GM18526 (cell line): Measurements from ENCODE around the gene TRAK2.

Experiments used
- POLR2A ChIP-seq: IDR thresholded peaks from 3 replicates; pipeline ENCODE4 v1.6.1; 2011; ENCODE audit not compliant: insufficient read length; ENCODE audit errors: extremely low read depth

TRAK2 gene

DNA sequence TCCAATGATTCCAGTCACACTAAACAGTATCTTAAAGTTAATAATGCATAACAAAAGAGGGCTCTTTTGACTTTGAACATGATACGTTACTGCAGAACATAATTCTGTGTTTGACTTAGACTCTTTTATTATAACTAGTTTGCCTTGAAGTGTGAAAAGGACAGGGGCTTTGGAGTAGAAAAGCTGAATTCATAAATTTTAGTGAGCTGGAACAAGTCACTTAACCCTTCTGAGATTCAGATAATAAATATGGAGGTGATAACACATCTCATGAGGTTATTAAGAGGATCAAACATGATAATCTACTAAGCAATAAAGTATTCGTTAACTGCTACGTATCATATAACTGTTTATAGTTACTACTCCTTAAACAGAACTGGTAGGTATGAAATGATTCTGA lies 49.4 kb downstream of the TRAK2 start:
- no peak for TF ChIP-seq POLR2A

DNA sequence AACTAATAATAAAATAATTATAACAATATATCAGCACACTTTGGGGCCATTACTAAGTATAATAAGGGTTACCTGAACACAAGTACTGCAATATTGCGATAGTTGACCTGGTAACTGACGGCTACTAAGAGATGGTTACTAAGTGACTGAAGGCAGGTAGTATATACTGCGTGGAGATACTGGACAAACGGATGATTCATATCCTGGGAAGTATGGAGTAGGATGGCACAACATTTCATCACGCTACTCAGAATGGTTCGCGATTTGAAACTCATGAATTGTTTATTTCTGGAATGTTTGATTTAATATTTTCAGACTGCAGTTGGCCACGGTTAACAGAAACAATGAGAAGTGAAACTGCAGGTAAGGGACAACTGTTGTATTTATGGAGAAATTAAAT lies 54.7 kb downstream of the TRAK2 start:
- no peak for TF ChIP-seq POLR2A

DNA sequence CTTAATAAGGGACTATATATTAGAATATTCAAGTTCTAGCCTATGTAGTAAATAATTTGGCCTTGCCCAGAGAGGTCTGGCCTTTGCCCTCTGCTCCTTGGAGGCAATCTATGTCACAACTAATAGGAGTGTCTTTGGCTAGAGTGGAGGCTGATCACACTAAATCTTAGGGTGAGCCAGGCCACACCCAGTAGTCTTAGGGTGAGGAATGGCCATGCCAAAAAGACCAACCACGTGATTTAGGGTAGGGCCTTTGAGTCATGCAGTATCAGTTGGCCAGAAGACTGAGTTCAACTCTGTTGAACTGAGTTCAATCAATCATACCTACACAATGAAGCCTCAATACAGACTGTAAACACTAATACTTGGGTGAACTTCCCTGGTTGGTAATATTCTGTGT lies 68.1 kb downstream of the TRAK2 start:
- no peak for TF ChIP-seq POLR2A

DNA sequence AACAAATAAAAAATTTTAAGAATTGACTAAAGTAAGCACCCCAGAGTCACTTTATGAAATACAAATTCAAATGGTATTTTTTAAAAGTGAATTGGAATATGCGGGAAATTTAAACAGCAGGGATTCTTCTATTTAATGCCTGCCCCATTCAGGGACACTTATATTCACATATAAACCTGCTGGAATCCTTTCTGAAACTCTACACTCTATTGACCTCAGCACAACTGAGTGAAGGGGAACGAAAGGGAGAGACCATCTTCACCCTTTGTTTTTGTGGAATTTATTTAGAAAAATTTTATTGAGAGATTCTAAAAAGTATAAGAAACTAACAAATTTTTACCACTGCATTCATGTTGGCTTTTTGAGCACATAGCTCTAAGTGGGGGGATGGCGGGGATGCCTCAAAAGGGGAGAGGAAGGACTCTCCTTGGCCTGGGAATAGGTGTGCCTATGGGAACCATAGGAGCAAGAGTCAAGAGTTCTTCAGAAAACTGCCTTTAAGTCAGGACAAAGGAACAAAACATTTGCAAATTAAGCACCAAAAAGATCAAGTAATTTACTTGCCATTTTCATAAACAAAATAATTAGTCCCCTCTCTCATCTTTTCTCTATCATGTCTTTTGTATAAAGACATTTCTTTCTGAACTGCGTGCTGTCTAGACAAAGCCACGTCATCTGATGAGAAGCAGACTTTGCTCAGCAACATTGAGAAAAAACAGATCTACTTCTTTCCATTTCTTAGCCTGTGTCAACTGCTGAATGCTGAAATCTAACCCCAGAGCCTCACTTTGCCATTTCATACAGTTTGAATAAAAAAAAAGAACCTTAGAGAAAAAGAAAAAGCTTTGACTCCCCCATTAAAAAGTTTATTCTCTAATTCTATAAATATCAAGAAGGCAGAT lies 72.5 kb downstream of the TRAK2 start:
- TF ChIP-seq POLR2A, result no peak

DNA sequence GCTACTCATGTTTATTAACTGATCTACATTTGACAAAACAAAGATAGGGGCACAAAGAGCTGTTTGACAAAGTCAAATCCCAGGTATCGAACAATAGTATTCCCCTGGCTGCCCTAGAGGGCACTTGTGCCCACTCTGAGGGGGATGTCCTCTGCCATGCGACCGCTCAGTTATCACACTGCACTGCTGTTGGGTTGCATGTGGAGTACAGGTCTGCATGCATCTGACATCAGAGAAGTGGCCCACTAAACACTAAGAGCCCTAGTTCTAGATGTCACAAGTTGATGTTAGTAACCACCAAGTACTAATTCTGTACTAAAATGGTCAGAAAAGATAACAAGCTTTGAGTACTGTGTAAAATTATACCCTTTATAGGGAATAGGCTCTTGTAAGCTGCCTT lies 74.0 kb downstream of the TRAK2 start:
- TF ChIP-seq POLR2A, result no peak

DNA sequence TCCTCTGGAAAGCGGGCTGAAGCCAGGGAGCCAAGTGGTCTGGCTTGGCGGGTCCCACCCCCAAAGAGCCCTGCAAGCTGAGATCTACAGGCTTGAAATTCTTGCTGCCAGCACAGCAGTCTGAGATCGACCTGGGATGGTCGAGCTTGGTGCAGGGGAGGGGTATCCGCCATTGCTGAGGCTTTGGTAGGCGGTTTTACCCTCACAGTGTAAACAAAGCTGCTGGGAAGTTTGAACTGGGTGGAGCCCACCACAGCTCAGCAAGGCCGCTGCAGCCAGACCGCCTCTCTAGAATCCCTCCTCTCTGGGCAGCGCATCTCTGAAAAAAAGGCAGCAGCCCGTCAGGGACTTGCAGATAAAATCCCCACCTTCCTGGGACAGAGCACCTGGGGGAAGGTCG lies 81.5 kb downstream of the TRAK2 start:
- no peak for TF ChIP-seq POLR2A

DNA sequence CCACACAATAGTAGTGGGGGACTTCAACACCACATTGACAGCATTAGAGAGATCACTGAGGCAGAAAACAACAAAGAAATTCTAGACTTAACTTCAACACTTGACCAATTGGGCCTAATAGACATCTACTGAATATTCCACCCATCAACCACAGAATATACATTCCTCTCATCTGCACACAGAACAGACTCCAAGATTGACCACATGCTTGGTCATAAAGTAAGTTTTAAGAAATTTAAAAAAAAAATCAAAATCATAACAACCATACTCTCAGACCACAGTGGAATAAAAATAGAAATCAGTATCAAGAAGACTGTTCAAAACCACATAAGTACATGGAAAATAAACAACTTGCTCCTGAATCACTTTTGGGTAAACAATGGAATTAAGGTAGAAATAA lies 85.1 kb downstream of the TRAK2 start:
- no peak for TF ChIP-seq POLR2A

DNA sequence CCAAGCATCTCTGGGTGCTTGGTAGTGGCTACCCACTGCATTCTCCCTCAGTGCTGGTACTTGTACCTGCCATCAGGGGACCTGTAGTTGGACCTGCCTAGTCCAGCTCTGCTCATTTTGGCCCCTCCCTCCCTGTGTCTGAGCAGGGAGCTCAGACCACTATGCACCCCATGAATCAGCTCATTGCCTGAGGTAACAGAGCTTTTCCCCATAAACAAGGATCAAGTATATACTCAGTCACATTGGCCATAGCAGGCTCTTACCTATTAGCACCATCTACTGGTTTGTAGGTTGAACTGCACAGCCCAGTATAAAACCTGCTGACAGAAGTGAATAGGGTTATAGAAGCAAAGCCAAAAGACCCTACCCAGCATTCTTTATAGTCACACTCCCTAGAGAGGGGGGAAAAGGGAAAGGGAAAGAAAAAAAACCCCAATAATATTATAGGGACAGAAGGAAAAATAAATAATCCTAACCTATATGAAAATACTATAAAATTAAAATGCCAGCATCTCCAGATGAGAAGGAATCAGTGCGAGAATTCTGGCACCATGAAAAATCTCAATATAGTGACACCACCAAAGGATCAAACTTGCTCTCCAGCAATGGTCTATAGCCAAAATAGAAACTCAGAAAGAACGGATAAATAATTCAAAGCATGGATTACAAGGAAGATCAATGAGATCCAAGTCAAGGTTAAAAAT lies 87.2 kb downstream of the TRAK2 start:
- no peak for TF ChIP-seq POLR2A

DNA sequence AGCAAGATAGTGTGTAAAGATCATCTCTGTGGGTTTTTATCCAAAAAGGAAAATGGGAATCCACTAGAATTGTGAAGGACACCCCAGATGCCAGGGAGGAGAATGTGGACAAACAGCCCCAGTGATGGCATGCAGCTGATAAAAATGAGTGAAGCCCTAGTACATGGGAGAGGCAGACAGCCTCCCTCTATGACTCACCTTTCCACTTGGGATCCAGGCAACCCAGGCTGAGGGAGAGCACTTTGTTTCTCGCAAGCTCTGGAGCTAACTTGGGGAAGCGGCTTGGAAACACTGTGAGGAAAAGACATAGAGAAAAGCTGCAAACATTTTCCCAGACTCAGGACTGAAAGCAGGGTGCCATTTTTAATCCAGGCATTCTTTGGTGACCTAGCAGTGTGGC lies 88.9 kb downstream of the TRAK2 start:
- no peak for TF ChIP-seq POLR2A

DNA sequence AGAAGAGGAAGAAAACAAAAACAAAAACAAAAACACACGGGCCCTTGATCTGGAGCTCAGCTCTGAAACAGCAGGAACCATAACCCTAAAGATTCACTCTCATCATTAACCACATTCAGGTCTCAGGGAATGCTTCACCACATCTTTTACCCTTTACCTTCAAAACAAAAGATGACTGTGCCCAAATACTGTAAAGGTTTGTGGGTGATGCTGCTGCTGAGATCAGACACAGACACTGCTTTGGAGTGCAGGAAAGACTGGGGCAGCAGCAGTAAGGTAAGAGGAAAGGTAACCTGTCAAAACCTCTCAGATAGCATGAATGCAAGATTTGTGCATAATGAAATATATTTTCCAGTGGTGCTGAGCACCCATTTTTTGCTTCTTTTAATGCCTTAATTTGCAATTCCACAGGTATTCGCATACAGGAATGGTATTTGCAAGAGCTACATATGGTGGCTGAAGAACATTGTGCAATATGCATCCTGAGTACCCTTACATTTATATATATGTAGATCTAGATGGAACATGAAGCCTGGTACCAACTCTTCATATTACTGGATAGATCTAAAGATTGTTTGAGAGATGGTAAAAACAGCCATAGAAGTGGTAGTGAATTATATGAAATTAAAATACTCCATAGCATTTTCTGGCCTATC lies 90.1 kb downstream of the TRAK2 start:
- TF ChIP-seq POLR2A, result no peak

DNA sequence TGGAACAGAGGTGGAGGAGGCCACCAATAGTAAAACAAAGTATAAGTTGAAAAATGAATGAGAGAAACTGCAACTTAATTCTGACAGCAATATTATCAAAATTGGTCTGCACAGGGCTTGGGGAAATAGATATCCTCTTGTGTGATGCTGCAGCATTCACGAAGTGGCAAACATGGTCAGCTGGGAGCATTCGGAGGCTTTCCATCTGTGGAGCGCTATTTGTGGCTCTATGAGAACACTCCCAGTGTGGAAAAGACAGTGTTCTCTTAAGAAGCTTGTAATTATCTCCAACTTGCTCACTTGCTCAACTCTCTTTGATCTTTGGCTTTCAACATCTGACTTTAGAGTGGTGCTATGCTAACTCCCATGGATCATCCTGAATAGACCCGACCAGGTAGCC lies 91.0 kb downstream of the TRAK2 start:
- TF ChIP-seq POLR2A, result no peak

DNA sequence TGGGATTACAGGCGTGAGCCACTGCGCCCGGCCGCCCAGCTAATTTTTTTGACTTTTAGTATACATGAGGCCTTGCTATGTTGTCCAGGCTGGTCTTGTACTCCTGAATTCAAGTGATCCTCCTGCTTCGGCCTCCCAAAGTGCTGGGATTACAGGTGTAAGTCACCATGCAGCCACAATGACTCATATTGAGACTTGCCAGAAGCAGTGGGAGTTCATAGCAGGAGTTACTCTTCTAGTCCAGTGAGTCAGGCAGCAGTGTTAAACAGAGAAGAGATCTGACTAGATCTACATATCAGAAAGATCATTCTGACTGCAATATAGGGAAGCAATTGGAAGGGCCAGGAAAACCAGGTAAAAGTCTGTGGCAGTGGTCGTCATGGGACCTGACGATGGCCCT lies 92.6 kb downstream of the TRAK2 start:
- no peak for TF ChIP-seq POLR2A

DNA sequence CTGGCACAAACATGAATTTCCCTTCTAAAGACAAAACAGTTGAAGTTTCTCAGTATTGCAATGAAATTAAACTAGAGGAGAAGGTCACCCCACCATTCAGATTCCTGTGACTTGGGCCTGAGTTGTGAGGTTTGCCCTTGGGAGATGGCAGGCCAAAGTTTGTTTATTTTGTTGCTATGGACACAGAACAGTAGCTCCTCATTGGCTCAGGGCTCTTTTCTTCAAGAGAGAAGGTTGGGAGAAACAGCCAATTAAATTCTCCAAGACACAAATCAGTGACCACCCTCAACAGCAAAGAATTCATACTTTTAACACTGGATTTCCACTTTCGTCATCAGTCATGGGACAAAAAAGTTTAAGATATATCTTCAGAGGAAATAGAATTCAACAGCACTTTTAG lies 94.0 kb downstream of the TRAK2 start, which contains the start of gene FLACC1:
FLACC1 (minus strand) TSS at position 125 of the 400 bp plus-strand sequence. CDS start 5,941 bp downstream, outside the sequence.
- TF ChIP-seq POLR2A, result no peak

DNA sequence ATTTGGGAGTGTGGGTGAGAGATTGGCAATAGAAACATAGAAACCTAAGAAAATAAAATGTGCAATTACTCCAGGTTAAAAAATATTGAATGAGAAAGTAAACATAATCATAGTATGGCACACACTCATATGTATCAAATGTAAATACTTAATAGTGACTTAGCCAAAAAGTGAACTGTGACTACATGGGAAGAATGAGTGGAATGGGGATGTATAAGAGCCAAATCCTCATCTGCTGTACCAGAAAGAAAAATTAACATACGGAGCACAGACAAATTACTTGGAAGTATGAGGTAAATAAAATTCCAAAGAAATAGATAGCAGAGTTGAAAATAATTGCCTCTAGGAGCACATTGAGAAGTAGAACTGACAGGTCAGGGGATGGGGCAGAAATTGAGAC lies 98.1 kb downstream of the TRAK2 start:
- TF ChIP-seq POLR2A, result no peak

DNA sequence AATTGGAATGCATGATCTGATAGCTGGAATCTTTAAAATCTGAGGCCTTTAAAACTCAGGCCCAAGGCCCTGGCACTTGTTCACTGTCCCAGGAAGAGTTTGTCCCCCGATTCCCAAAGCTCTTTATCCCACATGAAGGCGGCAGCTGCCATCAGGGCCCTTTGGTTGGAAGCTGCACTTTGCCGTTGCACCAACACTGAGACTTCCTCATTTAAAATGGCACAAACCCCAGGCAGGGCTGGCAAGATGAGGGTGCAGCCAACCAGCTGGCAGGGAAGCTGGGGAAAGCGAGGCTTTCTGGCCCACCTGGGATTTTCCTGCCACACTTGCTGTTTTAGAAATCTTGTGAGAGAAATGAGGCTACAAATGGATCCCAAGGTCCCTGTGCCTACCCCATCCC lies 100.4 kb downstream of the TRAK2 start:
- TF ChIP-seq POLR2A, result no peak

DNA sequence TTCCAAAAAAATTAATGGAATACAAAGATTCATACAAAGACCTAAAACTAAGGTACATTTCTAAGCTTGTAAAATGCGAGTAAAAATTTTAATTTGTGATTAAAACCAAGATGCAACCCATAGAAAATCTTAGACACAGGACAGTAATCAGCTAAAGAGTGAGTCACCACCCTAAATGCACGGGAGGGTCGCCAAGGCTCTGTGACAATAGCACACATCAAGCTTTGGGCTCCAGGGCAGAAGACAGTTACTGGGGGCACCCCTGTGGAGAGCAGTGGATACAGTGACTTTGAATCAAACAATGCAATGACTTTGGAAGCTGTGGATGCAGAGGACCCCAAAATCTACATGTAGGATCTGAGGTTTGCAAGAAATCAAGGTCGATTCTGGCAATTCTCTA lies 101.7 kb downstream of the TRAK2 start:
- no peak for TF ChIP-seq POLR2A
